ENCODE results near the gene IYD. TPM values are rescaled to one million over a fixed set of nuclear protein-coding genes. Genes with fewer than 3 reads are reported as not detected.

IYD gene
- total RNA-seq (2014; rRNA removed; shearing (Covaris generic)): not detected in 2 replicates

- Histone ChIP-seq H3K27me3 (ENCODE audit: control insufficient read depth, insufficient read depth, low read length) (no peaks in the 10 kb centered on the region), H3K36me3 (replicated peaks; ENCODE audit: control insufficient read depth, insufficient read depth, low read length) (no peaks in the 10 kb centered on the region), H3K4me3 (ENCODE audit: insufficient read depth, low read depth, low read length) (no peak within 1 kb of the TSS)
- DNase-seq: no peak
Measured at GRCh38 chr6:150368762-150369161, at the start of gene IYD. TSS of gene IYD (plus strand) at chr6:150369012. CDS start at chr6:150369032, 20 bp downstream.

DNA sequence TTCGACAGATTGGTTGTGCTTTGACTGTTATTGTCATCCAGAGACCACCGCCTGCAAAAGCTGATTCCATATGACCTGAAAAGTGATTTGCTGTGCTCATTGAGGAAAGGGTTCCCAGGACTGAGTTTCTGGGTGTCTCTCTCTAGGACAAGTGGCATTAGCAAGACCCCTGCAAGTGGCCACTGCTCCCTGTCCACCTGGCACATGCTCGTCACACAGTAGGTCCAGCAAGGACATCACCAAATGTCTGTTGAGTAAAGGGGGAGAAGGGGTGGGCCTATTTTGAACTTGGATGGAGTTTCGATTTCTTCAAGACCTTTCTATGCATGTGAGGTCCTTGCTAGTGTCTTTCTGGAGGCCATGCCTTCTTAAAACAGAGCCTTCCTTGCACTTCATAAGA is 48.9 kb upstream of the IYD start:
- Histone ChIP-seq H3K4me3 (ENCODE audit: insufficient read depth, low read depth, low read length) (no peak overlapping the region), H3K36me3 (replicated peaks; ENCODE audit: control insufficient read depth, insufficient read depth, low read length) (no peaks in the 10 kb centered on the region), H3K27me3 (ENCODE audit: control insufficient read depth, insufficient read depth, low read length) (no peaks in the 10 kb centered on the region)
- DNase-seq: no peak

- Histone ChIP-seq H3K36me3 (replicated peaks; ENCODE audit: control insufficient read depth, insufficient read depth, low read length) (no peaks in the 10 kb centered on the region), H3K27me3 (ENCODE audit: control insufficient read depth, insufficient read depth, low read length) (no peaks in the 10 kb centered on the region), H3K4me3 (ENCODE audit: insufficient read depth, low read depth, low read length) (no peak overlapping the region)
- no peak for DNase-seq
Measured at GRCh38 chr6:150320442-150320841, 48.4 kb upstream of the IYD start.

- DNase-seq: no peak
- Histone ChIP-seq H3K27me3 (ENCODE audit: control insufficient read depth, insufficient read depth, low read length) (no peaks in the 10 kb centered on the region), H3K36me3 (replicated peaks; ENCODE audit: control insufficient read depth, insufficient read depth, low read length) (no peaks in the 10 kb centered on the region), H3K4me3 (ENCODE audit: insufficient read depth, low read depth, low read length) (no peak overlapping the region)
Measured at GRCh38 chr6:150322466-150322871, 46.3 kb upstream of the IYD start.

GRCh38 chr6:150323205-150323604 is 45.6 kb upstream of the IYD start:
- no peak for DNase-seq
- Histone ChIP-seq H3K27me3 (ENCODE audit: control insufficient read depth, insufficient read depth, low read length) (no peaks in the 10 kb centered on the region), H3K4me3 (ENCODE audit: insufficient read depth, low read depth, low read length) (no peak overlapping the region), H3K36me3 (replicated peaks; ENCODE audit: control insufficient read depth, insufficient read depth, low read length) (no peaks in the 10 kb centered on the region)

DNA sequence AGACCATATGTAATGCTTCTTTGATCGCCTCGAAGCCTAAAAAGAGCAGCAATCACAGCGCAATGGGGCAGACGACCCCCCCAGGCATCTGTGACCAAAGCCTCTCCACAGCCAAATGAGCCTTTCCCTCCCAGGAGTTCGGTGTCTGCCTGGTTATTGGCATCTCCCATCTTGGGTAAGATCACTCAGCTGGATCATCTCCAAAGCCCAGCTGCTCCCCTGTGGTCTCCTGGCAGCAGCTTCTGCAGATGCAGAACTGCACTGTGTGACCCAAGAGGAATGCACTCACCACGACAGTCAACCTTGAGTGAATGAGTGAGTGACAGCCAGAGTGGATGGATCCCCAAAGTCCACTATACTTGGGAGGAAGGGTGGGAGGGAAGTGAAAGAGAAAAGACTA is 44.8 kb upstream of the IYD start:
- H3K4me3 ChIP-seq (ENCODE audit: insufficient read depth, low read depth, low read length): no peak overlapping the region
- H3K27me3 ChIP-seq (ENCODE audit: control insufficient read depth, insufficient read depth, low read length): no peaks in the 10 kb centered on the region
- no peaks in the 10 kb centered on the region for H3K36me3 ChIP-seq (replicated peaks; ENCODE audit: control insufficient read depth, insufficient read depth, low read length)
- no peak for DNase-seq

- H3K4me3 ChIP-seq (ENCODE audit: insufficient read depth, low read depth, low read length): no peak overlapping the region
- no peaks in the 10 kb centered on the region for H3K36me3 ChIP-seq (replicated peaks; ENCODE audit: control insufficient read depth, insufficient read depth, low read length)
- DNase-seq: no peak
- H3K27me3 ChIP-seq (ENCODE audit: control insufficient read depth, insufficient read depth, low read length): no peaks in the 10 kb centered on the region
Measured at GRCh38 chr6:150325066-150325772, 43.6 kb upstream of the IYD start.

GRCh38 chr6:150327117-150327774 is 41.6 kb upstream of the IYD start:
- no peak for DNase-seq
- Histone ChIP-seq H3K27me3 (ENCODE audit: control insufficient read depth, insufficient read depth, low read length) (no peaks in the 10 kb centered on the region), H3K4me3 (ENCODE audit: insufficient read depth, low read depth, low read length) (no peak overlapping the region), H3K36me3 (replicated peaks; ENCODE audit: control insufficient read depth, insufficient read depth, low read length) (no peaks in the 10 kb centered on the region)

- no peaks in the 10 kb centered on the region for H3K27me3 ChIP-seq (ENCODE audit: control insufficient read depth, insufficient read depth, low read length)
- DNase-seq: no peak
- no peak overlapping the region for H3K4me3 ChIP-seq (ENCODE audit: insufficient read depth, low read depth, low read length)
- no peaks in the 10 kb centered on the region for H3K36me3 ChIP-seq (replicated peaks; ENCODE audit: control insufficient read depth, insufficient read depth, low read length)
Measured at GRCh38 chr6:150328744-150329405, 39.9 kb upstream of the IYD start.

GRCh38 chr6:150331344-150331743 is 37.5 kb upstream of the IYD start:
- H3K36me3 ChIP-seq (replicated peaks; ENCODE audit: control insufficient read depth, insufficient read depth, low read length): no peaks in the 10 kb centered on the region
- no peak for DNase-seq

DNA sequence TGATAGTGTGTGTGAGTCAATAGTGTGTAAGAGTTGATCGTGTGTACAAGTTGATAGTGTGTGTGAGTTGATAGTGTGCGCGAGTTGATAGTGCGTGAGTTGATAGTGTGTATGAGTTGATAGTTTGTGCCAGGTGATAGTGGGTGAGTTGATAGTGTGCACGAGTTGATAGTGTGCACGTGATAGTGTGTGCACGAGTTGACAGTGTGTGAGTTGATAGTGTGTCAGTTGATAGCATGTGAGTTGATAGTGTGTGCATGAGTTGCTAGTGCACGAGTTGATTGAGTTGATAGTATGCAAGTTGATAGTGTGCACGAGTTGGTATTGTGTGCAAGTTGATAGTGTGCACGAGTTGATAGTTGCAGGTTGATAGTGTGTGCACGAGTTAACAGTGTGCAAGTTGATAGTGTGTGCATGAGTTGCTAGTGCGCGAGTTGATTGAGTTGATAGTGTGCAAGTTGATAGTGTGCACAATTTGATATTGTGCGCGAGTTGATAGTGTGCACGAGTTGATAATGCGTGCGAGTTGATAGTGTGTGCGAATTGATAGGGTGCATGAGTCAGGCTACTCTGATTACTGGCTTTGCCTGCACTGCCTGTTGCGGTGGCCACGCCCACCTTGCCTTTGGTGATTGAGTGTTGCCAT is 35.8 kb upstream of the IYD start:
- H3K4me3 ChIP-seq (ENCODE audit: insufficient read depth, low read depth, low read length): no peak overlapping the region
- no peaks in the 10 kb centered on the region for H3K27me3 ChIP-seq (ENCODE audit: control insufficient read depth, insufficient read depth, low read length)
- no peak for DNase-seq

More at GRCh38 chr6:150331344-150331743, 37.5 kb upstream of the IYD start:
- Histone ChIP-seq H3K27me3 (ENCODE audit: control insufficient read depth, insufficient read depth, low read length) (no peaks in the 10 kb centered on the region), H3K4me3 (ENCODE audit: insufficient read depth, low read depth, low read length) (no peak overlapping the region)

DNA sequence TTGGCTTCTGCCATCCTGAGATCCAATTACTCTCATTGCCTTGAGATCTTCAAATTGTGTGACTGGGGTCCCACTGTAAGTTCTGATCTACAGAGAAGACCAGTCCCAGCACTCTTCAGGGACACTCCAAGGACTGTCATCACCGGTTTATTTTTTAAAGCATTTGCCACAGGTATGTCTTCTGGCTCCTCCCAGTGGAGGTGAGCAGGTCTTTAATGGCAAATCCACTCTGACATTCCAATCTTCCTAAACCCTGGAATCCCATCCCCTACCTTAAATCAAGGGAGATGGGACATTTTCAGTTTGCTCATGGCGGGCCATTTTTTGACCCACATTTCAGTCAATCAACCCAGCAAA is 35.2 kb upstream of the IYD start:
- Histone ChIP-seq H3K27me3 (ENCODE audit: control insufficient read depth, insufficient read depth, low read length) (no peaks in the 10 kb centered on the region), H3K36me3 (replicated peaks; ENCODE audit: control insufficient read depth, insufficient read depth, low read length) (no peaks in the 10 kb centered on the region), H3K4me3 (ENCODE audit: insufficient read depth, low read depth, low read length) (no peak overlapping the region)
- DNase-seq: no peak

More for the DNA sequence above, 35.8 kb upstream of the IYD start:
- no peaks in the 10 kb centered on the region for H3K36me3 ChIP-seq (replicated peaks; ENCODE audit: control insufficient read depth, insufficient read depth, low read length)

- Histone ChIP-seq H3K4me3 (ENCODE audit: insufficient read depth, low read depth, low read length) (no peak overlapping the region), H3K36me3 (replicated peaks; ENCODE audit: control insufficient read depth, insufficient read depth, low read length) (no peaks in the 10 kb centered on the region), H3K27me3 (ENCODE audit: control insufficient read depth, insufficient read depth, low read length) (no peaks in the 10 kb centered on the region)
- peak; percentile 62 for DNase-seq
Measured at GRCh38 chr6:150334790-150335783, 33.7 kb upstream of the IYD start.

DNA sequence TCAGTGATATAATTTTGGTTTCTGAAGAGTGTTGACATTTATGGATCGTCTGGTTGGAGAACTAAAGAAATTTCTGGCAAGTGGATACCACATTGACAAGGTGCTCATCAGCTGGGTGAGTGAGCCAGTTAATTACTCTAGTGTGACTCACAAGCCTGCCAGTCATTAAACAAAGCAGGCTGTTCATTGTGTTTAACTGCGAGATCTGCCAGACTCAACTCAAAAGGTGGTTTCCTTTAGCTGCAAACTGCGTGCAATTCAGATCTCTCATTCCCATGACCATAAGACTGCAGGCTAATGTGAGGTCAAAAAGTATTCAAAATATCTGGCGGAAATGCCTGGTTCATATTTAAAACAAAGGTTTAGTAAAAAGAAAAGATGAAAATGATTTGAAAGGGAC is 32.5 kb upstream of the IYD start:
- no peaks in the 10 kb centered on the region for H3K36me3 ChIP-seq (replicated peaks; ENCODE audit: control insufficient read depth, insufficient read depth, low read length)
- H3K27me3 ChIP-seq (ENCODE audit: control insufficient read depth, insufficient read depth, low read length): no peaks in the 10 kb centered on the region
- H3K4me3 ChIP-seq (ENCODE audit: insufficient read depth, low read depth, low read length): no peak overlapping the region
- no peak for DNase-seq
